ENCODE data around the gene NCKAP5.

NCKAP5 gene

GRCh38 chr2:132752421-132753206 is 815.6 kb downstream of the NCKAP5 start:
- no peak for TF ChIP-seq CTCF (IDR thresholded peaks at IDR 0.05; ENCODE audit: low read depth, low read length, missing control alignments)
- no peak for DNase-seq
- no peak overlapping the region for H3K4me3 ChIP-seq (ENCODE audit: low read depth, low read length)
- H3K36me3 ChIP-seq (replicated peaks): no peaks in the 10 kb centered on the region
- in situ Hi-C loops (cut with HindIII; ENCODE audit: low pct_ligation_motif_present, low sequenced_read_pairs): no loop called here
- H3K27me3 ChIP-seq (replicated peaks): no peaks in the 10 kb centered on the region
- H3K27ac ChIP-seq: no peak overlapping the region

GRCh38 chr2:132751836-132752235 is 816.4 kb downstream of the NCKAP5 start:
- no peak for TF ChIP-seq CTCF (IDR thresholded peaks at IDR 0.05; ENCODE audit: low read depth, low read length, missing control alignments)
- Histone ChIP-seq H3K4me3 (ENCODE audit: low read depth, low read length) (no peak overlapping the region), H3K27me3 (replicated peaks) (no peaks in the 10 kb centered on the region), H3K36me3 (replicated peaks) (no peaks in the 10 kb centered on the region), H3K27ac (no peak overlapping the region)
- in situ Hi-C loops (cut with HindIII; ENCODE audit: low pct_ligation_motif_present, low sequenced_read_pairs): no loop called here
- no peak for DNase-seq

- TF ChIP-seq CTCF (IDR thresholded peaks at IDR 0.05; ENCODE audit: low read depth, low read length, missing control alignments): no peak
- in situ Hi-C loops (cut with HindIII; ENCODE audit: low pct_ligation_motif_present, low sequenced_read_pairs): no loop called here
- H3K4me3 ChIP-seq (ENCODE audit: low read depth, low read length): no peak overlapping the region
- no peaks in the 10 kb centered on the region for H3K36me3 ChIP-seq (replicated peaks)
- H3K27ac ChIP-seq: no peak overlapping the region
- DNase-seq: no peak
- H3K27me3 ChIP-seq (replicated peaks): no peaks in the 10 kb centered on the region
These were observed 817.7 kb downstream of the NCKAP5 start for GRCh38 chr2:132750606-132751005.

- Histone ChIP-seq H3K36me3 (replicated peaks) (no peaks in the 10 kb centered on the region), H3K27ac (no peak overlapping the region), H3K4me3 (ENCODE audit: low read depth, low read length) (no peak overlapping the region), H3K27me3 (replicated peaks) (no peaks in the 10 kb centered on the region)
- in situ Hi-C loops (cut with HindIII; ENCODE audit: low pct_ligation_motif_present, low sequenced_read_pairs): no loop called here
- no peak for TF ChIP-seq CTCF (IDR thresholded peaks at IDR 0.05; ENCODE audit: low read depth, low read length, missing control alignments)
- no peak for DNase-seq
These were observed 821.2 kb downstream of the NCKAP5 start for GRCh38 chr2:132747046-132747445.

GRCh38 chr2:132741754-132742153 is 826.5 kb downstream of the NCKAP5 start:
- TF ChIP-seq CTCF (IDR thresholded peaks at IDR 0.05; ENCODE audit: low read depth, low read length, missing control alignments): no peak
- H3K27me3 ChIP-seq (replicated peaks): no peaks in the 10 kb centered on the region
- in situ Hi-C loops (cut with HindIII; ENCODE audit: low pct_ligation_motif_present, low sequenced_read_pairs): no loop called here

More at GRCh38 chr2:132741754-132742153, 826.5 kb downstream of the NCKAP5 start:
- Histone ChIP-seq H3K27ac (no peak overlapping the region), H3K36me3 (replicated peaks) (no peaks in the 10 kb centered on the region), H3K4me3 (ENCODE audit: low read depth, low read length) (no peak overlapping the region)
- no peak for DNase-seq

Measured in brain microvascular endothelial cell (primary cell).